Measurements from ENCODE around the gene ZNF521. TPM values are rescaled to one million over a fixed set of nuclear protein-coding genes. Genes with fewer than 3 reads are reported as not detected.

Gene ZNF521
- total RNA-seq, 2 experiments from 2014 or later = 0.85 to 2.8 TPM

DNA sequence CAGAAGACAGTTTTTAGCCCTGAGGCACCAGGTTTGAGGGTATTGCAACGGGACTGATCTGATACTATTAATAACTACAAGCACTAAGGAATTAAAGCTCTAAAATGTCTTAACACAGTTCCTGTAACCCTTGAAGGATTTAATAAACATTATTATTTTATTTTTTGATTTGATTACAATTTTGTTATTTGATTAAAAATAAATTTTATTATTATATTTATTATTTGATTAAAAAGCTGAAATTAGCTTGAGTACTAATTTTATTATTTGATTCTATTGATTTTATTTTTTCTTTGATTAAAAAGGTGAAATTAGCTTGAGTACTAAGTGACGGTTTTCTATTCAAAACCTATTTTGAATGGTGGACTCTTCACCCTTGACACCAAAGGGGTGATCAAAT, 307.3 kb downstream of the ZNF521 start:
- Histone ChIP-seq H3K36me3 (ENCODE audit: insufficient read depth, low read length) (no peaks in the 10 kb centered on the region), H3K79me2 (ENCODE audit: insufficient read depth, low read depth, low read length) (no peaks in the 10 kb centered on the region), H2AFZ (ENCODE audit: low read length) (no peak overlapping the region), H3K27ac (ENCODE audit: low read depth, low read length, poor library complexity, severe bottlenecking) (no peak overlapping the region), H3K9me2 (ENCODE audit: insufficient read depth, low read length) (no peaks in the 10 kb centered on the region), H4K20me1 (ENCODE audit: insufficient read depth, low read length) (no peaks in the 10 kb centered on the region), H3K9me3 (ENCODE audit: low read length) (no peaks in the 10 kb centered on the region), H3K4me2 (ENCODE audit: low read length) (no peak overlapping the region), H3K4me3 (ENCODE audit: low read depth, low read length, poor library complexity, severe bottlenecking) (no peak overlapping the region), H3K4me1 (ENCODE audit: insufficient read depth, low read length, poor library complexity, severe bottlenecking) (no peaks in the 10 kb centered on the region)
- intact Hi-C loops (cut with micrococcal nuclease; ENCODE audit: unreplicated experiment) = no loop called here
- CTCF ChIA-PET (ENCODE audit: unreplicated experiment) = no interaction called here
- no peak for DNase-seq (ENCODE audit: low spot score)
- POLR2A ChIA-PET = interaction anchor here (0.6 to 0.7 kb wide), 2 partner anchors 429 to 699 kb away, joined by 3 to 4 read pairs; no protein-coding TSS in a partner anchor
- TF ChIP-seq EZH2phosphoT487 (IDR thresholded peaks at IDR 0.05; ENCODE audit: borderline replicate concordance, low read depth, low read length) (no peak), CTCF (conservative IDR thresholded peaks at IDR 0.05; ENCODE audit: low read length) (no peak)
- no TSS peak for BruUV-seq (replicated peaks)

DNA sequence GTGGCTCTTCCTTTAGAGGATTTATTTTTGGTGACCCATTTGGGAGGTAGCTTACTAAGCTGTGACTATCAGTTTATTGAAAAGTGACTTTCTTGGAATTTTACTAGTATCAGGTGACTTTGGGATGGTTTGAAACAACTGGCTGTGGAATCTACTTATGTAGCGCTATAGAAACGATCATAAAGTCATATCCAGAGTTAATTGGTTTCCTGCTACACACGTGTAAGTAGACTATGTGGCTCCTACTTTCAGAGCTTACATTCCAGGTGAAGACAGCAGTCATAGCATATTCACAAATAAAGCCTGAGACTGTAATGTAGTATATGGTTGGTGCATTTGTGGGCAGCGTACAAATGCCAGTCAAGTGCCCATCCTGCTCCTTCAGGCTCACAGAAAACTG, 308.9 kb downstream of the ZNF521 start:
- TF ChIP-seq EZH2phosphoT487 (IDR thresholded peaks at IDR 0.05; ENCODE audit: borderline replicate concordance, low read depth, low read length) (no peak), CTCF (conservative IDR thresholded peaks at IDR 0.05; ENCODE audit: low read length) (no peak)
- no peaks in the 10 kb centered on the region for H3K9me3 ChIP-seq (ENCODE audit: low read length)
- intact Hi-C loops (cut with micrococcal nuclease; ENCODE audit: unreplicated experiment) = no loop called here
- POLR2A ChIA-PET = interaction anchor here (0.7 to 0.9 kb wide), 3 partner anchors 17 to 411 kb away, joined by 3 to 6 read pairs (median 3); no protein-coding TSS in a partner anchor
- no peaks in the 10 kb centered on the region for H4K20me1 ChIP-seq (ENCODE audit: insufficient read depth, low read length)
- no peaks in the 10 kb centered on the region for H3K36me3 ChIP-seq (ENCODE audit: insufficient read depth, low read length)
- no peaks in the 10 kb centered on the region for H3K9me2 ChIP-seq (ENCODE audit: insufficient read depth, low read length)
- no peaks in the 10 kb centered on the region for H3K4me1 ChIP-seq (ENCODE audit: insufficient read depth, low read length, poor library complexity, severe bottlenecking)
- no TSS peak for BruUV-seq (replicated peaks)
- H3K79me2 ChIP-seq (ENCODE audit: insufficient read depth, low read depth, low read length) = no peaks in the 10 kb centered on the region
- no peak overlapping the region for H3K27ac ChIP-seq (ENCODE audit: low read depth, low read length, poor library complexity, severe bottlenecking)
- no peak overlapping the region for H2AFZ ChIP-seq (ENCODE audit: low read length)
- CTCF ChIA-PET (ENCODE audit: unreplicated experiment) = no interaction called here
- no peak overlapping the region for H3K4me2 ChIP-seq (ENCODE audit: low read length)
- no peak overlapping the region for H3K4me3 ChIP-seq (ENCODE audit: low read depth, low read length, poor library complexity, severe bottlenecking)
- DNase-seq (ENCODE audit: low spot score) = no peak

GRCh38 chr18:25042641-25043051, 309.3 kb downstream of the ZNF521 start:
- no peaks in the 10 kb centered on the region for H3K9me2 ChIP-seq (ENCODE audit: insufficient read depth, low read length)
- intact Hi-C loops (cut with micrococcal nuclease; ENCODE audit: unreplicated experiment) = no loop called here
- H2AFZ ChIP-seq (ENCODE audit: low read length) = no peak overlapping the region
- H3K4me2 ChIP-seq (ENCODE audit: low read length) = no peak overlapping the region
- H3K4me3 ChIP-seq (ENCODE audit: low read depth, low read length, poor library complexity, severe bottlenecking) = no peak overlapping the region
- BruUV-seq (replicated peaks) = no TSS peak
- ChIA-PET CTCF (ENCODE audit: unreplicated experiment) (no interaction called here), POLR2A (interaction anchor here (0.7 to 0.9 kb wide), 3 partner anchors 17 to 410 kb away, joined by 3 to 6 read pairs (median 3); no protein-coding TSS in a partner anchor)
- H3K79me2 ChIP-seq (ENCODE audit: insufficient read depth, low read depth, low read length) = no peaks in the 10 kb centered on the region
- DNase-seq (ENCODE audit: low spot score) = no peak
- no peaks in the 10 kb centered on the region for H3K4me1 ChIP-seq (ENCODE audit: insufficient read depth, low read length, poor library complexity, severe bottlenecking)
- H4K20me1 ChIP-seq (ENCODE audit: insufficient read depth, low read length) = no peaks in the 10 kb centered on the region
- H3K36me3 ChIP-seq (ENCODE audit: insufficient read depth, low read length) = no peaks in the 10 kb centered on the region
- no peak overlapping the region for H3K27ac ChIP-seq (ENCODE audit: low read depth, low read length, poor library complexity, severe bottlenecking)
- TF ChIP-seq EZH2phosphoT487 (IDR thresholded peaks at IDR 0.05; ENCODE audit: borderline replicate concordance, low read depth, low read length) (no peak), CTCF (conservative IDR thresholded peaks at IDR 0.05; ENCODE audit: low read length) (no peak)
- no peaks in the 10 kb centered on the region for H3K9me3 ChIP-seq (ENCODE audit: low read length)

All from OCI-LY7 (cell line).